ENCODE results near the gene PTH2. TPM values are rescaled to one million over a fixed set of nuclear protein-coding genes. Genes with fewer than 3 reads are reported as not detected.
A peak's percentile ranks its signal among the peaks of the same experiment; 100 is the strongest.

The PTH2 gene
- total RNA-seq, 3 donors from 2014 or later = not detected

- H3K4me1 ChIP-seq (ENCODE audit: low read depth) = peaks cover 8% of the 10 kb centered on the region
- no peaks in the 10 kb centered on the region for H3K9me3 ChIP-seq
- no peaks in the 10 kb centered on the region for H3K36me3 ChIP-seq (ENCODE audit: low read depth)
- intact Hi-C loops (cut with DNase I, micrococcal nuclease) = no loop called here
- no peak for ATAC-seq
- no peak for DNase-seq
- TF ChIP-seq CTCF (IDR thresholded peaks at IDR 0.05) = no peak
- H3K4me3 ChIP-seq = no peak overlapping the region
These were observed 4.1 kb upstream of the PTH2 start for GRCh38 chr19:49427339-49427738.

GRCh38 chr19:49425922-49426592 lies 2.8 kb upstream of the PTH2 start:
- no peak for DNase-seq
- H3K4me3 ChIP-seq = no peak overlapping the region
- H3K36me3 ChIP-seq (ENCODE audit: low read depth) = no peaks in the 10 kb centered on the region
- peaks cover 10% of the 10 kb centered on the region for H3K4me1 ChIP-seq (ENCODE audit: low read depth)
- intact Hi-C loops (cut with DNase I, micrococcal nuclease) = no loop called here
- H3K9me3 ChIP-seq = no peaks in the 10 kb centered on the region
- peak; percentile 35 for ATAC-seq
- TF ChIP-seq CTCF (IDR thresholded peaks at IDR 0.05) = no peak

DNA sequence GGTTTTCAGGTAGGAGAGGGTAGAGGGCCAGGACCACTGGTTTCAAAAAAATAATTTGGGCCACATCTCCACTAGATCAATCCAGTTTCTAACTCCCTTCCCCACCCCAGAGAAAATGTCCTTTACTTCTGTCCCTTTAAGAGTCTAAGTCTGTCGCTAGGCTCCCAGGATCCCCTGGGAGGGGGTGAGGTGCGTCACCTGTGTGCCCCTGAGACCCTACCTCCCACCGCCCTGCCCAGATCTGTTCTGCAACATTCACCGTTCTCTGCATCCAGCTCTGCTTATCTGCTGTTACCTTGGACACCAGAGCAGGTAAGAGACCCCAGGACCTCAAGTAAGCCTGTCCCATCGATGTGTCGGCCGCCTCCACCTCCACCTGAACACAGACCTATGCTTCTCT lies 1.9 kb upstream of the PTH2 start, which contains the start of gene GFY:
TSS of gene GFY (plus strand) at position 211 of the 400 bp plus-strand sequence. CDS start 1,043 bp downstream, outside the sequence.
- H3K4me3 ChIP-seq = no peak within 1 kb of the TSS
- no peaks in the 10 kb centered on the region for H3K36me3 ChIP-seq (ENCODE audit: low read depth)
- H3K4me1 ChIP-seq (ENCODE audit: low read depth) = peaks cover 10% of the 10 kb centered on the region
- intact Hi-C loops (cut with DNase I, micrococcal nuclease) = no loop called here
- no peak for ATAC-seq
- no peak for TF ChIP-seq CTCF (IDR thresholded peaks at IDR 0.05)
- no peak for DNase-seq
- H3K9me3 ChIP-seq = no peaks in the 10 kb centered on the region

DNA sequence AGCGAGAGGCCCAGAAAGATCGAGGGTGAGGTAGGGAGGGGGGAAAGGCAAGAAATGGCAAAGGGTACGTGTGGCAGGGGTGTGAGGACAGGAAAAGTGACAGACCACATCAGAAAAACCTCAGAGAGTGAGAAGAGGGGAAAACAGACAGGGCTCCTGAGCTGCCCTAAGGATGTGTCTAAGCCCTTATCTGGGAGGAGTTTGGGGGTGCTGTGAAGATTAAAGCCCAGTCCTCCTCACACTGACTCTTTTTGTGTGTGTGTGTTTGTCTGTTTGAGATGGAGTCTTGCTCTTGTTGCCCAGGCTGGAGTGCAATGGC lies 703 bp upstream of the PTH2 start:
- H3K36me3 ChIP-seq (ENCODE audit: low read depth) = no peaks in the 10 kb centered on the region
- no peak for ATAC-seq
- intact Hi-C loops (cut with DNase I, micrococcal nuclease) = no loop called here
- no peak overlapping the region for H3K4me3 ChIP-seq
- no peak for DNase-seq
- no peak for TF ChIP-seq CTCF (IDR thresholded peaks at IDR 0.05)
- peaks cover 10% of the 10 kb centered on the region for H3K4me1 ChIP-seq (ENCODE audit: low read depth)
- no peaks in the 10 kb centered on the region for H3K9me3 ChIP-seq

GRCh38 chr19:49422407-49423070 lies 702 bp downstream of the PTH2 start:
- no peak overlapping the region for H3K4me3 ChIP-seq
- intact Hi-C loops (cut with DNase I, micrococcal nuclease) = no loop called here
- no peaks in the 10 kb centered on the region for H3K9me3 ChIP-seq
- H3K4me1 ChIP-seq (ENCODE audit: low read depth) = peaks cover 5% of the 10 kb centered on the region
- ATAC-seq = peak; percentile 77
- peak in 2 of 3 donors; percentile 29 to 60 for DNase-seq
- H3K36me3 ChIP-seq (ENCODE audit: low read depth) = no peaks in the 10 kb centered on the region
- no peak for TF ChIP-seq CTCF (IDR thresholded peaks at IDR 0.05)
